GM18951 (cell line): ENCODE results near the gene NSDHL.
A peak's percentile ranks its signal among the peaks of the same experiment; 100 is the strongest.
"Not testable (repeated sequence)": the region's sequence is repeated elsewhere in the genome, so short reads cannot be mapped to it uniquely, and the experiment has no call there.

Experiments used
- POLR2A ChIP-seq: IDR thresholded peaks from 4 replicates; pipeline ENCODE4 v1.6.1; 2011; ENCODE audit warnings: mild to moderate bottlenecking; ENCODE audit not compliant: insufficient read length, insufficient read depth; ENCODE audit errors: extremely low read depth
- in situ Hi-C: fragments of 300-500 bp; cut with MboI; formaldehyde crosslinking; loops from one replicate; pipeline ENCODE4 v1.12.0; 2022; ENCODE audit warnings: low sequenced_read_pairs, mixed read lengths, inconsistent platforms; ENCODE audit not compliant: unreplicated experiment

NSDHL gene

GRCh38 chrX:152830312-152831305, at the start of gene NSDHL, which contains the start of gene CETN2:
Gene NSDHL, plus strand, starts transcription at chrX:152831063. Its CDS starts 15,262 bp downstream, at chrX:152846325.
Gene CETN2, minus strand, starts transcription at chrX:152830757. Its CDS starts 47 bp downstream, at chrX:152830710.
- in situ Hi-C loops: no loop called here

GRCh38 chrX:152787062-152787461, 43.8 kb upstream of the NSDHL start:
- in situ Hi-C loops: not testable (repeated sequence)

More at GRCh38 chrX:152830312-152831305, at the start of gene NSDHL, which contains the start of gene CETN2:
- peak; percentile 71 for TF ChIP-seq POLR2A

GRCh38 chrX:152798945-152799344, 31.9 kb upstream of the NSDHL start:
- in situ Hi-C loops: no loop called here
- TF ChIP-seq POLR2A: no peak

GRCh38 chrX:152806035-152806434, 24.8 kb upstream of the NSDHL start:
- in situ Hi-C loops: no loop called here
- TF ChIP-seq POLR2A: no peak

GRCh38 chrX:152810403-152810802, 20.5 kb upstream of the NSDHL start:
- in situ Hi-C loops: no loop called here
- TF ChIP-seq POLR2A: no peak

GRCh38 chrX:152813206-152813605, 17.7 kb upstream of the NSDHL start:
- in situ Hi-C loops: no loop called here
- no peak for TF ChIP-seq POLR2A

- in situ Hi-C loops: no loop called here
Observed at GRCh38 chrX:152814048-152814447, 16.8 kb upstream of the NSDHL start.

GRCh38 chrX:152817078-152817764, 13.6 kb upstream of the NSDHL start:
- in situ Hi-C loops: no loop called here

More at GRCh38 chrX:152814048-152814447, 16.8 kb upstream of the NSDHL start:
- no peak for TF ChIP-seq POLR2A

GRCh38 chrX:152818356-152818755, 12.5 kb upstream of the NSDHL start:
- no peak for TF ChIP-seq POLR2A
- in situ Hi-C loops: no loop called here

More at GRCh38 chrX:152817078-152817764, 13.6 kb upstream of the NSDHL start:
- no peak for TF ChIP-seq POLR2A

- in situ Hi-C loops: no loop called here
Observed at GRCh38 chrX:152819266-152819665, 11.6 kb upstream of the NSDHL start.

GRCh38 chrX:152819732-152820131, 11.1 kb upstream of the NSDHL start:
- TF ChIP-seq POLR2A: no peak
- in situ Hi-C loops: no loop called here

More at GRCh38 chrX:152819266-152819665, 11.6 kb upstream of the NSDHL start:
- TF ChIP-seq POLR2A: no peak

- in situ Hi-C loops: no loop called here
- no peak for TF ChIP-seq POLR2A
Observed at GRCh38 chrX:152821145-152821765, 9.6 kb upstream of the NSDHL start.
